Central memory CD8-positive, alpha-beta T cell (primary cell): ENCODE data around the gene NDUFS3.

Source experiments
- ATAC-seq: fragments of 150-1000 bp; cut with Tn5 transposase; replicated peaks from 2 replicates; pipeline ENCODE4 v1.10.0; 2022; ENCODE audit warnings: mild to moderate bottlenecking, moderate FRiP score, moderate number of reproducible peaks; ENCODE audit not compliant: poor library complexity, severe bottlenecking; ENCODE audit errors: extremely low read depth
- DNase-seq, 2 donors: peaks; one replicate each; pipeline ENCODE4 v3.0.0; 2021; ENCODE audit warnings: low spot score in 2 of 2
- H3K27ac Mint-ChIP-seq: one replicate; pipeline ENCODE4 v1.8.0; 2022; ENCODE audit warnings: low read depth, mild to moderate bottlenecking, moderate library complexity, mixed read lengths
- H3K27me3 Mint-ChIP-seq: one replicate; pipeline ENCODE4 v1.8.0; 2022; ENCODE audit warnings: mixed read lengths
- H3K36me3 Mint-ChIP-seq: one replicate; pipeline ENCODE4 v1.8.0; 2022; ENCODE audit warnings: mild to moderate bottlenecking, moderate library complexity, mixed read lengths; ENCODE audit not compliant: insufficient read depth
- H3K4me1 Mint-ChIP-seq: one replicate; pipeline ENCODE4 v1.8.0; 2022; ENCODE audit warnings: mixed read lengths
- H3K4me3 Mint-ChIP-seq: one replicate; pipeline ENCODE4 v1.8.0; 2022; ENCODE audit warnings: mild to moderate bottlenecking, moderate library complexity, mixed read lengths
- H3K9me3 Mint-ChIP-seq: one replicate; pipeline ENCODE4 v1.8.0; 2022; ENCODE audit warnings: mixed read lengths

The NDUFS3 gene

GRCh38 chr11:47587039-47587716 lies 8.3 kb downstream of the NDUFS3 start:
- Mint-ChIP-seq H3K27me3 (no peaks in the 10 kb centered on the region), H3K27ac (no peak overlapping the region), H3K36me3 (peaks cover 23% of the 10 kb centered on the region), H3K9me3 (no peaks in the 10 kb centered on the region), H3K4me3 (no peak overlapping the region), H3K4me1 (no peaks in the 10 kb centered on the region)
- DNase-seq, result no peak
- ATAC-seq, result no peak

GRCh38 chr11:47587723-47588326 lies 9.0 kb downstream of the NDUFS3 start:
- ATAC-seq, result no peak
- Mint-ChIP-seq H3K36me3 (peaks cover 20% of the 10 kb centered on the region), H3K4me1 (no peaks in the 10 kb centered on the region), H3K27me3 (peaks cover 5% of the 10 kb centered on the region), H3K9me3 (no peaks in the 10 kb centered on the region), H3K4me3 (no peak overlapping the region), H3K27ac (no peak overlapping the region)
- no peak for DNase-seq

GRCh38 chr11:47589118-47589517 lies 10.2 kb downstream of the NDUFS3 start:
- DNase-seq (no peak), ATAC-seq (no peak)
- H3K36me3 Mint-ChIP-seq, result peaks cover 11% of the 10 kb centered on the region
- no peaks in the 10 kb centered on the region for H3K9me3 Mint-ChIP-seq
- H3K27ac Mint-ChIP-seq, result no peak overlapping the region
- H3K4me3 Mint-ChIP-seq, result no peak overlapping the region
- H3K4me1 Mint-ChIP-seq, result no peaks in the 10 kb centered on the region
- H3K27me3 Mint-ChIP-seq, result peaks cover 18% of the 10 kb centered on the region

GRCh38 chr11:47589584-47589976 lies 10.7 kb downstream of the NDUFS3 start:
- Mint-ChIP-seq H3K36me3 (peaks cover 7% of the 10 kb centered on the region), H3K27ac (no peak overlapping the region), H3K27me3 (peaks cover 23% of the 10 kb centered on the region), H3K4me1 (no peaks in the 10 kb centered on the region), H3K4me3 (no peak overlapping the region), H3K9me3 (no peaks in the 10 kb centered on the region)
- DNase-seq, result no peak
- ATAC-seq, result no peak

GRCh38 chr11:47589977-47590861 lies 11.3 kb downstream of the NDUFS3 start:
- Mint-ChIP-seq H3K4me1 (no peaks in the 10 kb centered on the region), H3K4me3 (no peak overlapping the region), H3K36me3 (peaks cover 6% of the 10 kb centered on the region), H3K9me3 (no peaks in the 10 kb centered on the region), H3K27me3 (peaks cover 29% of the 10 kb centered on the region), H3K27ac (no peak overlapping the region)
- DNase-seq (no peak), ATAC-seq (no peak)

GRCh38 chr11:47591764-47592163 lies 12.9 kb downstream of the NDUFS3 start:
- Mint-ChIP-seq H3K4me3 (no peak overlapping the region), H3K27ac (no peak overlapping the region), H3K9me3 (no peaks in the 10 kb centered on the region), H3K36me3 (peaks cover 6% of the 10 kb centered on the region), H3K27me3 (peaks cover 40% of the 10 kb centered on the region), H3K4me1 (no peaks in the 10 kb centered on the region)
- no peak for DNase-seq
- no peak for ATAC-seq

- no peak overlapping the region for H3K4me3 Mint-ChIP-seq
- no peaks in the 10 kb centered on the region for H3K4me1 Mint-ChIP-seq
- peaks cover 40% of the 10 kb centered on the region for H3K27me3 Mint-ChIP-seq
- H3K9me3 Mint-ChIP-seq, result no peaks in the 10 kb centered on the region
- no peak overlapping the region for H3K27ac Mint-ChIP-seq
- ATAC-seq (no peak), DNase-seq (no peak)
- peaks cover 6% of the 10 kb centered on the region for H3K36me3 Mint-ChIP-seq
Measured at GRCh38 chr11:47592251-47592650, 13.4 kb downstream of the NDUFS3 start.

GRCh38 chr11:47592970-47593369 lies 14.1 kb downstream of the NDUFS3 start:
- Mint-ChIP-seq H3K36me3 (peaks cover 5% of the 10 kb centered on the region), H3K9me3 (no peaks in the 10 kb centered on the region), H3K27me3 (peaks cover 40% of the 10 kb centered on the region), H3K27ac (no peak overlapping the region), H3K4me3 (no peak overlapping the region), H3K4me1 (no peaks in the 10 kb centered on the region)
- DNase-seq (no peak), ATAC-seq (no peak)

GRCh38 chr11:47593492-47593933 lies 14.6 kb downstream of the NDUFS3 start:
- Mint-ChIP-seq H3K27ac (no peak overlapping the region), H3K4me3 (no peak overlapping the region), H3K4me1 (no peaks in the 10 kb centered on the region), H3K27me3 (peaks cover 40% of the 10 kb centered on the region), H3K36me3 (peaks cover 3% of the 10 kb centered on the region), H3K9me3 (no peaks in the 10 kb centered on the region)
- DNase-seq, result no peak
- ATAC-seq, result no peak

- Mint-ChIP-seq H3K4me3 (no peak within 1 kb of the TSS), H3K9me3 (no peaks in the 10 kb centered on the region)
- DNase-seq, result no peak
Measured at GRCh38 chr11:47593934-47594855, 15.3 kb downstream of the NDUFS3 start, which contains the start of gene C1QTNF4. Gene C1QTNF4, minus strand, starts transcription at chr11:47594411. Its CDS starts 3,601 bp downstream, at chr11:47590810.

GRCh38 chr11:47595029-47595428 lies 16.2 kb downstream of the NDUFS3 start:
- H3K27ac Mint-ChIP-seq, result no peak overlapping the region
- H3K36me3 Mint-ChIP-seq, result no peaks in the 10 kb centered on the region
- H3K4me1 Mint-ChIP-seq, result no peaks in the 10 kb centered on the region
- DNase-seq (no peak), ATAC-seq (no peak)
- no peak overlapping the region for H3K4me3 Mint-ChIP-seq
- peaks cover 40% of the 10 kb centered on the region for H3K27me3 Mint-ChIP-seq
- no peaks in the 10 kb centered on the region for H3K9me3 Mint-ChIP-seq

More at GRCh38 chr11:47593934-47594855, 15.3 kb downstream of the NDUFS3 start, which contains the start of gene C1QTNF4:
- Mint-ChIP-seq H3K4me1 (no peaks in the 10 kb centered on the region), H3K36me3 (no peaks in the 10 kb centered on the region), H3K27ac (no peak within 1 kb of the TSS), H3K27me3 (peaks cover 40% of the 10 kb centered on the region)
- no peak for ATAC-seq

GRCh38 chr11:47595967-47596366 lies 17.1 kb downstream of the NDUFS3 start:
- ATAC-seq (no peak), DNase-seq (no peak)
- Mint-ChIP-seq H3K4me1 (no peaks in the 10 kb centered on the region), H3K4me3 (no peak overlapping the region), H3K27me3 (peaks cover 40% of the 10 kb centered on the region), H3K27ac (no peak overlapping the region), H3K36me3 (no peaks in the 10 kb centered on the region), H3K9me3 (no peaks in the 10 kb centered on the region)
